Breast epithelium (tissue), 3 donors: ENCODE results near the gene TMEM151B.

Experiments used
- POLR2AphosphoS5 ChIP-seq, 3 donors: sonication (generic); formaldehyde crosslinking; IDR thresholded peaks; one replicate each; pipeline ENCODE4 v1.6.1; 2017; ENCODE audit warnings: antibody characterized with exemption in 3 of 3
- TF ChIP-seq, protein P1 (sequence below), 3 donors: fragments of 450-650 bp; IDR thresholded peaks; one replicate each; pipeline ENCODE4 v1.5.1; 2016 to 2017; ENCODE audit warnings: antibody characterized with exemption in 3 of 3, mild to moderate bottlenecking in 3 of 3, moderate library complexity in 3 of 3

DNA sequence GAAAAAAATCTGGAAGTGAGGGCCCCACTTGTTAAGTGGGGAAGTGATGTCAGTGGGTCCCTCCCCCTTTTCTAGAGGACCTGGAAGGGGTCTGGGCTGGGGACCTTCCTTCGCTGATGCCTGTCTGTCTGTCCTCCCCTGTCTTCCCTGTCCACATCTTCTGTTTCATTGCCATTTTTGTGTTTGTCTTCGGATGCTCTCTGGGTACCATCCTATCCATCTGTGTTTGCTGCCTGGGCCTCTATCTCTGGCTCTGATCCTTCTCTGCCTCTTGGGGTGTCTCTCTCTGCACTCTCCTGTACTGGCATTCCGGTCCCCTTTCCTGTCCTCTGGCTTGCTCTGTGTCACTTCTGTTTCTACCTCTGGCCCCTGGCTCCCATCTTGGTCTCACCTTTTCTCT lies 2.3 kb downstream of the TMEM151B start:
- TF ChIP-seq POLR2AphosphoS5 (IDR thresholded peaks at IDR 0.05): no peak
- TF ChIP-seq, protein P1, sequence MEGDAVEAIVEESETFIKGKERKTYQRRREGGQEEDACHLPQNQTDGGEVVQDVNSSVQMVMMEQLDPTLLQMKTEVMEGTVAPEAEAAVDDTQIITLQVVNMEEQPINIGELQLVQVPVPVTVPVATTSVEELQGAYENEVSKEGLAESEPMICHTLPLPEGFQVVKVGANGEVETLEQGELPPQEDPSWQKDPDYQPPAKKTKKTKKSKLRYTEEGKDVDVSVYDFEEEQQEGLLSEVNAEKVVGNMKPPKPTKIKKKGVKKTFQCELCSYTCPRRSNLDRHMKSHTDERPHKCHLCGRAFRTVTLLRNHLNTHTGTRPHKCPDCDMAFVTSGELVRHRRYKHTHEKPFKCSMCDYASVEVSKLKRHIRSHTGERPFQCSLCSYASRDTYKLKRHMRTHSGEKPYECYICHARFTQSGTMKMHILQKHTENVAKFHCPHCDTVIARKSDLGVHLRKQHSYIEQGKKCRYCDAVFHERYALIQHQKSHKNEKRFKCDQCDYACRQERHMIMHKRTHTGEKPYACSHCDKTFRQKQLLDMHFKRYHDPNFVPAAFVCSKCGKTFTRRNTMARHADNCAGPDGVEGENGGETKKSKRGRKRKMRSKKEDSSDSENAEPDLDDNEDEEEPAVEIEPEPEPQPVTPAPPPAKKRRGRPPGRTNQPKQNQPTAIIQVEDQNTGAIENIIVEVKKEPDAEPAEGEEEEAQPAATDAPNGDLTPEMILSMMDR (IDR thresholded peaks at IDR 0.05): no peak
